NCI-H2171 (cell line): ENCODE measurements around the gene FAM3C.
"Not testable (repeated sequence)": the region's sequence is repeated elsewhere in the genome, so short reads cannot be mapped to it uniquely, and the experiment has no call there.

ENCODE experiments used
- DNase-seq: peaks from one replicate; lab custom pipeline; 2025; lab: John Stamatoyannopoulos, UW

The FAM3C gene

GRCh38 chr7:121395961-121396757, at the start of gene FAM3C:
TSS of gene FAM3C (minus strand) at chr7:121396308. CDS start at chr7:121382969, 13,339 bp downstream.
- DNase-seq = peak; percentile 81

- DNase-seq = no peak
Measured at GRCh38 chr7:121442845-121443244, 46.7 kb upstream of the FAM3C start.

GRCh38 chr7:121440857-121441503, 44.9 kb upstream of the FAM3C start:
- no peak for DNase-seq

GRCh38 chr7:121438043-121438955, 42.2 kb upstream of the FAM3C start:
- DNase-seq = peak; percentile 25

- DNase-seq = no peak
Measured at GRCh38 chr7:121437470-121437869, 41.4 kb upstream of the FAM3C start.

- no peak for DNase-seq
Measured at GRCh38 chr7:121436688-121437087, 40.6 kb upstream of the FAM3C start.

- DNase-seq = no peak
Measured at GRCh38 chr7:121436136-121436535, 40.0 kb upstream of the FAM3C start.

- no peak for DNase-seq
Measured at GRCh38 chr7:121433775-121434174, 37.7 kb upstream of the FAM3C start.

- not testable (repeated sequence) for DNase-seq
Measured at GRCh38 chr7:121432486-121432885, 36.4 kb upstream of the FAM3C start.

- no peak for DNase-seq
Measured at GRCh38 chr7:121431996-121432395, 35.9 kb upstream of the FAM3C start.

- DNase-seq = no peak
Measured at GRCh38 chr7:121431389-121431995, 35.4 kb upstream of the FAM3C start.

GRCh38 chr7:121430558-121430957, 34.5 kb upstream of the FAM3C start:
- no peak for DNase-seq

GRCh38 chr7:121429798-121430197, 33.7 kb upstream of the FAM3C start:
- DNase-seq = no peak

GRCh38 chr7:121428855-121429489, 32.9 kb upstream of the FAM3C start:
- no peak for DNase-seq

GRCh38 chr7:121421743-121422142, 25.6 kb upstream of the FAM3C start:
- DNase-seq = not testable (repeated sequence)

GRCh38 chr7:121420976-121421375, 24.9 kb upstream of the FAM3C start:
- DNase-seq = no peak

GRCh38 chr7:121419201-121420148, 23.4 kb upstream of the FAM3C start:
- no peak for DNase-seq

- no peak for DNase-seq
Measured at GRCh38 chr7:121416533-121416932, 20.4 kb upstream of the FAM3C start.

- DNase-seq = no peak
Measured at GRCh38 chr7:121414436-121414835, 18.3 kb upstream of the FAM3C start.

GRCh38 chr7:121411597-121411979, 15.5 kb upstream of the FAM3C start:
- no peak for DNase-seq
